ENCODE measurements around the gene TMC8.
"Not testable (repeated sequence)": the region's sequence is repeated elsewhere in the genome, so short reads cannot be mapped to it uniquely, and the experiment has no call there.

Gene TMC8

GRCh38 chr17:78108726-78109488 is 21.7 kb upstream of the TMC8 start:
- no peak for DNase-seq
- in situ Hi-C loops (cut with HindIII; ENCODE audit: low pct_ligation_motif_present, low pct_unique_long_range_greater_than_20kb, low sequenced_read_pairs) = no loop called here

GRCh38 chr17:78109489-78109761 is 21.1 kb upstream of the TMC8 start:
- in situ Hi-C loops (cut with HindIII; ENCODE audit: low pct_ligation_motif_present, low pct_unique_long_range_greater_than_20kb, low sequenced_read_pairs) = no loop called here
- no peak for DNase-seq

DNA sequence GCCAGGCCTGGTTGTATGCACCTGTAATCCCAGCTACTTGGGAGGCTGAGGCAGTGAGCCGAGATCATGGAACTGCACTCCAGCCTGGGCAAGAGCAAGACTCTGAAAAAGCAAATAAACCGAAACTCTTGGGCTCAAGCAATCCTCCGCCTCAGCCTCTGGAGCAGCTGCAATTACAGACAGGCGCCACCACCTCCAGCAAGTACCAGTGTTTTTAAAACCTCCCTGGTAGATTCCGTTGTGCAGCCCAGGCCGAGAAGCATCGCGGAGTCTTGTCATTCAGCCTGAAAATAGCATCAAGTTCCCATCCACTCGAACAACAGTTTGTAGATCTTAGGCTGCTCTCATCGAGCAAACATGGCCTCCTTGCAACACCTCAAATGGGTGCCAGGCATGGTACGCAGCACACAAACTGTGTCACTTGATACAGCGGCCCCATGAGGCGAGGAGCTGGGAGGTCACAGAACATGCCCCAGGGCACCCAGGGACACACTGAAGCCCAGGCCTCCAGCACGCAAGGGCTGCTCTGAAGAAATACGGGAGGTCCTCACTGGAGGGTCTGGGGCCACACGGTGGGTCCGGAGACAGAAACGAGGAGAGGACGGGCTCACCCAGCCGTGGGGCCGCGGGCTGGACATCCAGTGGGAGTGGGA is 20.1 kb upstream of the TMC8 start:
- DNase-seq = no peak
- in situ Hi-C loops (cut with HindIII; ENCODE audit: low pct_ligation_motif_present, low pct_unique_long_range_greater_than_20kb, low sequenced_read_pairs) = no loop called here

GRCh38 chr17:78111016-78111726 is 19.4 kb upstream of the TMC8 start:
- no peak for DNase-seq
- in situ Hi-C loops (cut with HindIII; ENCODE audit: low pct_ligation_motif_present, low pct_unique_long_range_greater_than_20kb, low sequenced_read_pairs) = no loop called here

- in situ Hi-C loops (cut with HindIII; ENCODE audit: low pct_ligation_motif_present, low pct_unique_long_range_greater_than_20kb, low sequenced_read_pairs) = no loop called here
- no peak for DNase-seq
These were observed 18.6 kb upstream of the TMC8 start for GRCh38 chr17:78111727-78112517.

DNA sequence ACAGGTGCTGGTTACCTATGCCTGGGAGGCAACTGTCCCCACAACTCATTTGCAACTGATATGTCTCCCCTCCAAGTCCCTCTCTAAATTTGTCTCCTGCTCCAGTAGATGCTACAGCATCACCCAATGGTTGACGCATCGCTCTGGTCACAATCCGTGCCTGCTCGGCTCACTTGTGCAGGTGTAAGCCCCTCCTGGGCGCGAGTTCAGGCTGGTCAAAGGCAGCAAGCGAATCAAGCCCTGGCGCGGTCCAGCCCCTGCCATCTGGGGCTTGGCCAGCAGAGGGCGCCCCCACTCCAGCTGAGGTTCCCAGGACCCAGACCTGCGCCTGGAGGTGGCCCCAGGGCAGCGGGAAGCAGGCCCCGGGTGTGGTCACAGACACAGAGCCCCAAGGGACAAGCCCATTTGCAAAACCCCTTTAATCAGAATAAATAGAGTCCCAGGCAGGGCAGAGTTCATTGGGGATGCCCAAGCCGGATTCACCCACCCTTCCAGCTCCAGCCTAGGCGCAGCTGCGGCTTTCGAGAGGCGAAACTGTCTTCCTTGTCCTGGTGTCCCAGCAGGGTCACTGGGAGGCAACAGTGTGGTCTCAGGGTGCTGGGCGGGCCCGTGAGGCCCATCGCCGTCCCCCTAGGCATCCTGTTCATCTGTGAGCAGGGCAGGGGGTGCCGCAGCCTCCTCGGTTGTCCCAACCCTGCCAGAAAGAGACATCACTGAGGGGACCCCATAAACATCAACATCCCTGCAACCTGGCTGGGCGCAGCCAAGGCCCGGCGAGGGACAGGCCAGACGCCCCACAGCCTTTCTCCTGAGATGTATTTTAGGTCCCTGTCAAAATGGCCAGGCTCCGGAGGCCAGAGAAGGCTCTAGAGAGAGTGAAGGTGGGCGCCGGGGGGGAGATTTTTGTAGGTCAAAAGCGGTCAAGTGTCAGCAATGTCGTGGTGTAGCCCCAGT is 17.8 kb upstream of the TMC8 start:
- DNase-seq = peak; percentile 64
- in situ Hi-C loops (cut with HindIII; ENCODE audit: low pct_ligation_motif_present, low pct_unique_long_range_greater_than_20kb, low sequenced_read_pairs) = no loop called here

GRCh38 chr17:78113804-78114785 is 16.5 kb upstream of the TMC8 start:
- no peak for DNase-seq
- in situ Hi-C loops (cut with HindIII; ENCODE audit: low pct_ligation_motif_present, low pct_unique_long_range_greater_than_20kb, low sequenced_read_pairs) = no loop called here

- in situ Hi-C loops (cut with HindIII; ENCODE audit: low pct_ligation_motif_present, low pct_unique_long_range_greater_than_20kb, low sequenced_read_pairs) = no loop called here
- no peak for DNase-seq
These were observed 15.5 kb upstream of the TMC8 start for GRCh38 chr17:78114831-78115723.

DNA sequence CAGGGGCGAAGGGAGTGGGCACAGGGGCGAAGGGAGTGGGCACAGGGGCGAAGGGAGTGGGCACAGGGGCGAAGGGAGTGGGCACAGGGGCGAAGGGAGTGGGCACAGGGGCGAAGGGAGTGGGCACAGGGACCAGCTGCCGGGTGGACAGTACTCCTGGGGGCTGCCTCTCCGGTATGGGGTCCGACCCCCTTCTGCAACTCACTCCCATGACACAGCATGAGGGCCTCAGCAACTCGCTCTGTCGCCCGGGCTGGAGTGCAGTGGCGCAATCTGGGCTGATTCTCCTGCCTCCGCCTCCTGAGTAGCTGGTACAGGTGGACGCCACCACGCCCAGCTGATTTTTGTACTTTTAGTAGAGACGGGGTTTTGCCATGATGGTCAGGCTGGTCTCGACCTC is 14.8 kb upstream of the TMC8 start:
- DNase-seq; in situ Hi-C loops (cut with HindIII; ENCODE audit: low pct_ligation_motif_present, low pct_unique_long_range_greater_than_20kb, low sequenced_read_pairs): not testable (repeated sequence)

GRCh38 chr17:78116411-78116810 is 14.2 kb upstream of the TMC8 start:
- in situ Hi-C loops (cut with HindIII; ENCODE audit: low pct_ligation_motif_present, low pct_unique_long_range_greater_than_20kb, low sequenced_read_pairs) = no loop called here
- DNase-seq = no peak

GRCh38 chr17:78117027-78117981 is 13.3 kb upstream of the TMC8 start:
- in situ Hi-C loops (cut with HindIII; ENCODE audit: low pct_ligation_motif_present, low pct_unique_long_range_greater_than_20kb, low sequenced_read_pairs) = no loop called here
- peak; percentile 47 for DNase-seq

DNA sequence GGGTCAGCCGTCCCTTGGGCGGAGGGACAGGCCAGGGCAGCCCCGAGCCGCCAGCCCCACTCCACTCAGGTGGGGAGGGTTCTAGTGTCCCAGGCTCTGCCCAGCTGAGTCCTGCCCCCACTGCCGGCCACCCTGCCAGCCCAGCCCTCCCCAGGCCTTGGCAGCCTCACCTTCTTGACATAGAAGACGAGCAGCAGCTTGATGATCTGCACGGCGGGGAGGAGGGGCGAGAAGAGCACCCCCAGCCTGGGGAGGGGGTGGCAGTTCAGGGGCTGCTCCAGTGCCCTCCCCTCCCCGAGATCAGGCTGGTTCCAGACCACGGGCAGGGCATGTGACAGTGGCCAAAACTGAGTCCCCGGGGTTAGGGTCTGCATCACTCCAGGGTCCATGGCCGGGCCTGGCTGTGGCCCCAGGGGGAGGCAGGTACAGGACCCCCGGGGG is 11.8 kb upstream of the TMC8 start:
- in situ Hi-C loops (cut with HindIII; ENCODE audit: low pct_ligation_motif_present, low pct_unique_long_range_greater_than_20kb, low sequenced_read_pairs) = no loop called here
- DNase-seq = no peak

GRCh38 chr17:78120537-78120936 is 10.0 kb upstream of the TMC8 start:
- in situ Hi-C loops (cut with HindIII; ENCODE audit: low pct_ligation_motif_present, low pct_unique_long_range_greater_than_20kb, low sequenced_read_pairs) = no loop called here
- no peak for DNase-seq

DNA sequence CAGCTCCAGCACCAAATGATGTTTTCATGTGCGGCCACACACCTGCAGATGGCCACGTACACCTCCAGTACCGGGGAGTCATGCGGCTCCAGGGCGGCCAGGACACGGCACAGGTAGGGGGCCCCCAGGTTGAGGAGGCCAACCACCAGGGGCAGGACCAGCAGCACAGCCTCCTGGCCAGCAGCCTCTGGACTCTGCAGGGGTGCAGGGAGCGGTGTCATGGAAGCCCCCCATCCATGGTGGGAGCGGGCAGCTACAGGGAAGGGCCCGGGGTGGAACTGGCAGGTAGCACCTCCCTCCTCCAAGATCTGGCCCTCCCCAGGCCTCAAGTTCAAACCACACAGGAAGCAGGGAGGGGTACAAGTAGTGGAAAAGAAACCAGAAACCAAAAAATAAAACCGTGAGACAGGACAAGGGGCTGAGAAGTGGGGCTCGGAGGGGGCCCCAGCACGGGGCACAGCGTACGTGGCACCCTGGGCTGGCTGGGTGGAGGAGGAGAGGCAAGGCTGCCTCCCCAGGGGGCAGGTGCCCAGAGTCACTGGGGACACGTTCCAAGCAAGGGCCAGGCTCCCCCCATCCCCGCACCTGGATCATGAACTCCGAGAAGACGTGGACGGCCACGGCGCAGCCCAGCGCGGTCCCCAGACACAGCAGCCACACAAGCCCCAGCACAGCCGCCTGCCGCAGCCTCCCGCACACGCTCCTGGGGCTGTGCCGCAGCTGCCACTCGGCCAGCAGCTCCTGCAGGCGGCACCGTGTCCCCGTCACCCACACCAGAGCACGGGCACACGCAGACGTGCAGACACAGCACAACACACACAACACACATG is 9.4 kb upstream of the TMC8 start:
- in situ Hi-C loops (cut with HindIII; ENCODE audit: low pct_ligation_motif_present, low pct_unique_long_range_greater_than_20kb, low sequenced_read_pairs) = no loop called here
- no peak for DNase-seq
